ENCODE data around the gene FAM216B.

- TF ChIP-seq ZBTB8A (IDR thresholded peaks at IDR 0.05; ENCODE audit: partially characterized antibody) (no peak), EZH2 (IDR thresholded peaks at IDR 0.05; ENCODE audit: borderline replicate concordance, low read depth, low read length) (no peak), NR2C2 (CRISPR knock-in tag; IDR thresholded peaks at IDR 0.05) (no peak), NR2C2 (tag; IDR thresholded peaks at IDR 0.05) (no peak), PRPF4 (IDR thresholded peaks at IDR 0.05; ENCODE audit: insufficient read depth, low read depth, low read length, poor library complexity, severe bottlenecking) (no peak), POLR2A (conservative IDR thresholded peaks at IDR 0.05) (no peak), POLR2AphosphoS5 (IDR thresholded peaks at IDR 0.05; ENCODE audit: control insufficient read depth, insufficient read depth, low read depth, low read length) (no peak), SMC3 (conservative IDR thresholded peaks at IDR 0.05; ENCODE audit: insufficient read depth, low read depth, low read length) (no peak), U2AF2 (optimal IDR thresholded peaks at IDR 0.05; ENCODE audit: low read depth, low read length) (no peak), HEY1 (CRISPR knock-in tag; IDR thresholded peaks at IDR 0.05; ENCODE audit: borderline replicate concordance) (no peak)
- TF ChIP-seq, protein P1, sequence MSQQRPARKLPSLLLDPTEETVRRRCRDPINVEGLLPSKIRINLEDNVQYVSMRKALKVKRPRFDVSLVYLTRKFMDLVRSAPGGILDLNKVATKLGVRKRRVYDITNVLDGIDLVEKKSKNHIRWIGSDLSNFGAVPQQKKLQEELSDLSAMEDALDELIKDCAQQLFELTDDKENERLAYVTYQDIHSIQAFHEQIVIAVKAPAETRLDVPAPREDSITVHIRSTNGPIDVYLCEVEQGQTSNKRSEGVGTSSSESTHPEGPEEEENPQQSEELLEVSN (IDR thresholded peaks at IDR 0.05; ENCODE audit: borderline replicate concordance in 1 of 2, extremely low read depth in 1 of 2, insufficient read depth in 1 of 2, insufficient read length in 1 of 2, low read depth in 1 of 2, low read length in 1 of 2, poor library complexity in 1 of 2, severe bottlenecking in 1 of 2) = no peak
- TF ChIP-seq, protein P2, sequence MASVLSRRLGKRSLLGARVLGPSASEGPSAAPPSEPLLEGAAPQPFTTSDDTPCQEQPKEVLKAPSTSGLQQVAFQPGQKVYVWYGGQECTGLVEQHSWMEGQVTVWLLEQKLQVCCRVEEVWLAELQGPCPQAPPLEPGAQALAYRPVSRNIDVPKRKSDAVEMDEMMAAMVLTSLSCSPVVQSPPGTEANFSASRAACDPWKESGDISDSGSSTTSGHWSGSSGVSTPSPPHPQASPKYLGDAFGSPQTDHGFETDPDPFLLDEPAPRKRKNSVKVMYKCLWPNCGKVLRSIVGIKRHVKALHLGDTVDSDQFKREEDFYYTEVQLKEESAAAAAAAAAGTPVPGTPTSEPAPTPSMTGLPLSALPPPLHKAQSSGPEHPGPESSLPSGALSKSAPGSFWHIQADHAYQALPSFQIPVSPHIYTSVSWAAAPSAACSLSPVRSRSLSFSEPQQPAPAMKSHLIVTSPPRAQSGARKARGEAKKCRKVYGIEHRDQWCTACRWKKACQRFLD (CRISPR knock-in tag; IDR thresholded peaks at IDR 0.05) = no peak
- TF ChIP-seq, protein P3, sequence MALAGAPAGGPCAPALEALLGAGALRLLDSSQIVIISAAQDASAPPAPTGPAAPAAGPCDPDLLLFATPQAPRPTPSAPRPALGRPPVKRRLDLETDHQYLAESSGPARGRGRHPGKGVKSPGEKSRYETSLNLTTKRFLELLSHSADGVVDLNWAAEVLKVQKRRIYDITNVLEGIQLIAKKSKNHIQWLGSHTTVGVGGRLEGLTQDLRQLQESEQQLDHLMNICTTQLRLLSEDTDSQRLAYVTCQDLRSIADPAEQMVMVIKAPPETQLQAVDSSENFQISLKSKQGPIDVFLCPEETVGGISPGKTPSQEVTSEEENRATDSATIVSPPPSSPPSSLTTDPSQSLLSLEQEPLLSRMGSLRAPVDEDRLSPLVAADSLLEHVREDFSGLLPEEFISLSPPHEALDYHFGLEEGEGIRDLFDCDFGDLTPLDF (CRISPR knock-in tag; IDR thresholded peaks at IDR 0.05) = no peak
- TF ChIP-seq, protein P4, sequence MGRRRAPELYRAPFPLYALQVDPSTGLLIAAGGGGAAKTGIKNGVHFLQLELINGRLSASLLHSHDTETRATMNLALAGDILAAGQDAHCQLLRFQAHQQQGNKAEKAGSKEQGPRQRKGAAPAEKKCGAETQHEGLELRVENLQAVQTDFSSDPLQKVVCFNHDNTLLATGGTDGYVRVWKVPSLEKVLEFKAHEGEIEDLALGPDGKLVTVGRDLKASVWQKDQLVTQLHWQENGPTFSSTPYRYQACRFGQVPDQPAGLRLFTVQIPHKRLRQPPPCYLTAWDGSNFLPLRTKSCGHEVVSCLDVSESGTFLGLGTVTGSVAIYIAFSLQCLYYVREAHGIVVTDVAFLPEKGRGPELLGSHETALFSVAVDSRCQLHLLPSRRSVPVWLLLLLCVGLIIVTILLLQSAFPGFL (CRISPR knock-in tag; IDR thresholded peaks at IDR 0.05) = no peak
These were observed 18.5 kb upstream of the FAM216B start for GRCh38 chr13:42762917-42763316.

Measured in K562 (cell line).